Central memory CD8-positive, alpha-beta T cell (primary cell): Measurements from ENCODE around the gene ABL1.

ENCODE experiments used
- ATAC-seq: fragments of 150-1000 bp; cut with Tn5 transposase; replicated peaks from 2 replicates; pipeline ENCODE4 v1.10.0; 2022; ENCODE audit warnings: mild to moderate bottlenecking, moderate FRiP score, moderate number of reproducible peaks; ENCODE audit not compliant: poor library complexity, severe bottlenecking; ENCODE audit errors: extremely low read depth
- DNase-seq, 2 donors: peaks; one replicate each; pipeline ENCODE4 v3.0.0; 2021; ENCODE audit warnings: low spot score in 2 of 2
- H3K27ac Mint-ChIP-seq: one replicate; pipeline ENCODE4 v1.8.0; 2022; ENCODE audit warnings: low read depth, mild to moderate bottlenecking, moderate library complexity, mixed read lengths
- H3K27me3 Mint-ChIP-seq: one replicate; pipeline ENCODE4 v1.8.0; 2022; ENCODE audit warnings: mixed read lengths
- H3K36me3 Mint-ChIP-seq: one replicate; pipeline ENCODE4 v1.8.0; 2022; ENCODE audit warnings: mild to moderate bottlenecking, moderate library complexity, mixed read lengths; ENCODE audit not compliant: insufficient read depth
- H3K4me1 Mint-ChIP-seq: one replicate; pipeline ENCODE4 v1.8.0; 2022; ENCODE audit warnings: mixed read lengths
- H3K4me3 Mint-ChIP-seq: one replicate; pipeline ENCODE4 v1.8.0; 2022; ENCODE audit warnings: mild to moderate bottlenecking, moderate library complexity, mixed read lengths
- H3K9me3 Mint-ChIP-seq: one replicate; pipeline ENCODE4 v1.8.0; 2022; ENCODE audit warnings: mixed read lengths

The ABL1 gene

GRCh38 chr9:130806327-130806716, 28.7 kb upstream of the ABL1 start:
- no peak overlapping the region for H3K4me3 Mint-ChIP-seq
- no peaks in the 10 kb centered on the region for H3K27me3 Mint-ChIP-seq
- peaks cover 22% of the 10 kb centered on the region for H3K4me1 Mint-ChIP-seq
- ATAC-seq = peak; percentile 46
- no peaks in the 10 kb centered on the region for H3K9me3 Mint-ChIP-seq
- H3K27ac Mint-ChIP-seq = no peak overlapping the region
- no peaks in the 10 kb centered on the region for H3K36me3 Mint-ChIP-seq
- DNase-seq = no peak

- Mint-ChIP-seq H3K27ac (no peak overlapping the region), H3K9me3 (no peaks in the 10 kb centered on the region), H3K4me3 (no peak overlapping the region), H3K27me3 (no peaks in the 10 kb centered on the region), H3K36me3 (no peaks in the 10 kb centered on the region), H3K4me1 (peaks cover 21% of the 10 kb centered on the region)
- DNase-seq = no peak
- ATAC-seq = no peak
These were observed 24.4 kb upstream of the ABL1 start for GRCh38 chr9:130810609-130811136.

- no peak overlapping the region for H3K4me3 Mint-ChIP-seq
- DNase-seq = no peak
- H3K27me3 Mint-ChIP-seq = no peaks in the 10 kb centered on the region
- H3K4me1 Mint-ChIP-seq = peaks cover 11% of the 10 kb centered on the region
- no peaks in the 10 kb centered on the region for H3K36me3 Mint-ChIP-seq
- H3K27ac Mint-ChIP-seq = no peak overlapping the region
- H3K9me3 Mint-ChIP-seq = peaks cover 11% of the 10 kb centered on the region
- ATAC-seq = no peak
These were observed 19.7 kb upstream of the ABL1 start for GRCh38 chr9:130815242-130815808.

GRCh38 chr9:130817914-130818313, 17.1 kb upstream of the ABL1 start:
- H3K4me1 Mint-ChIP-seq = peaks cover 16% of the 10 kb centered on the region
- ATAC-seq = no peak
- no peaks in the 10 kb centered on the region for H3K36me3 Mint-ChIP-seq
- H3K27me3 Mint-ChIP-seq = no peaks in the 10 kb centered on the region
- H3K4me3 Mint-ChIP-seq = no peak overlapping the region
- no peak overlapping the region for H3K27ac Mint-ChIP-seq
- H3K9me3 Mint-ChIP-seq = peaks cover 11% of the 10 kb centered on the region
- DNase-seq = no peak

- H3K4me3 Mint-ChIP-seq = no peak overlapping the region
- no peak for ATAC-seq
- no peak overlapping the region for H3K27ac Mint-ChIP-seq
- H3K36me3 Mint-ChIP-seq = no peaks in the 10 kb centered on the region
- H3K27me3 Mint-ChIP-seq = no peaks in the 10 kb centered on the region
- peaks cover 16% of the 10 kb centered on the region for H3K4me1 Mint-ChIP-seq
- H3K9me3 Mint-ChIP-seq = peaks cover 11% of the 10 kb centered on the region
- no peak for DNase-seq
These were observed 14.8 kb upstream of the ABL1 start for GRCh38 chr9:130820135-130820738.

DNA sequence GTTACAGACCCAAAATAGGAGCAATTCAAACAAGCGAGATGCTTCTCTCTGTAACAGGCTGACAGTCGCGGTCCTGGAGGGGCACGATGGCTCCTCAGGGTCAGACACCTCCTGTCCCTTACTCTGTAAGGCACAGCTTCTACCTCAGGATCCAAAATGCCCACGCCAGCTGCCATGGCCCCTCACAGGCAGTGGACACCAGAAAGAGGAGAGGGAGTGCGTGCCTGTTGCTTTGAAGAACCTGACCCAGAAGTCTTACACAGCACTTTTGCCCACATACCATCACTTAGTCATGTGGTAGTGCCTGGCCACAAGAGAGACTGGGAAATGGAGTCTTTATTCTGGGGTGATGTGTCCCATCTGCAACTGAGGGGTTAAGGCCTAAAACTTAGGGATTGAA, 11.6 kb upstream of the ABL1 start:
- H3K4me3 Mint-ChIP-seq = no peak overlapping the region
- peaks cover 3% of the 10 kb centered on the region for H3K9me3 Mint-ChIP-seq
- ATAC-seq (no peak), DNase-seq (no peak)
- H3K4me1 Mint-ChIP-seq = peaks cover 18% of the 10 kb centered on the region
- no peaks in the 10 kb centered on the region for H3K36me3 Mint-ChIP-seq
- H3K27me3 Mint-ChIP-seq = no peaks in the 10 kb centered on the region
- no peak overlapping the region for H3K27ac Mint-ChIP-seq

GRCh38 chr9:130824079-130824478, 11.0 kb upstream of the ABL1 start:
- Mint-ChIP-seq H3K4me1 (peaks cover 18% of the 10 kb centered on the region), H3K27me3 (no peaks in the 10 kb centered on the region), H3K27ac (peak overlapping the region; percentile 29), H3K4me3 (no peak overlapping the region), H3K36me3 (peaks cover 3% of the 10 kb centered on the region), H3K9me3 (peaks cover 8% of the 10 kb centered on the region)
- DNase-seq = no peak
- ATAC-seq = no peak

DNA sequence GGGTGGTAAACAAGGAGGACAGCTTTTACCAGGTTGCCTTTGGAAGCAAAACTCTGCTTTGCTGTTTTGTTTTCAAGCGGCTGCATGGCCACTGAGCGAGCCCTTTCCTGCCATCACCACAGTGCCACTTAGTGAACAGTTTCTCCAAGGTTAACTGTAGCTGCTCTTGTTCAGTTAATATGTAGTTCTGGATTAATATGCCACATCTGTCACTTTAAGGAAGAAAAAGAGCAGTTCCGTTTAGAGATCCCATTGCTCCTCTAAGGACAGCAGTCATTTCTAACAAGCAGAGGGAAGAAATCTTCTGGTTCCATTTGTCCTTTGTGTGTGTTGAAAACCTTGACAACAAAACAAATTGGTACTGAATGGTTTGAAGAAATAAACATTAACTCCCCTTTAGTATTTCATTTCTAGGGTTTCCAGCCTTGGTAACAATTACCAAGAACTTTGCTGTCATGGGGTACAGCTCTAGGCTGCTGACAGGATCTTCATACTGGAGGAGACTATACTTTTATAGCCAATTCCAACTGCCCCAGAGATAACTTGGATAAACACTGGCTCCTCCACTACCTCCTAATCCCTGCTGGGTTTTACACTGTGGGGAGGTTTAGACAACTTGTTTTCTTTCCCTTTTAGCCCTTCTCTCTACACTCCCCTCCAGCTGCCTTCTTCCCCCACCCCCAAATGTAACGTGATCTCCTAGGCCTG, 10.3 kb upstream of the ABL1 start:
- H3K27ac Mint-ChIP-seq = peak overlapping the region; percentile 79

DNA sequence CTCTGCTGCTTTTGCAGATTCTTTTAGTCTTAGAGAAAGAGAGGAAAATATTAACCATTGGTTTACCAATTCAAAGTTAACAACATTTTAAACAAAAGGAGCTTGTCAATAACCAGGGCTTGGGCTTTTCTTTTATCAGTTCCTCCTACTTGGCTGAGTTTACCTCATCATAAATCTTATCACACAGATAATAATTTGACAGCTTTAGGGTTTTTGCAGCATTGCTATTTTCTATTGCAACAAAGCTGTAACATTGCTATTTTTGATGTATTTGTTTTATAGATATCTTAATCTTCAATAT, 9.8 kb upstream of the ABL1 start:
- Mint-ChIP-seq H3K27ac (peak overlapping the region; percentile 79), H3K9me3 (peaks cover 8% of the 10 kb centered on the region), H3K4me3 (no peak overlapping the region), H3K27me3 (no peaks in the 10 kb centered on the region), H3K36me3 (peaks cover 3% of the 10 kb centered on the region), H3K4me1 (peaks cover 18% of the 10 kb centered on the region)
- no peak for ATAC-seq
- no peak for DNase-seq

More for the DNA sequence above, 10.3 kb upstream of the ABL1 start:
- ATAC-seq (no peak), DNase-seq (no peak)
- H3K27me3 Mint-ChIP-seq = no peaks in the 10 kb centered on the region
- peaks cover 3% of the 10 kb centered on the region for H3K36me3 Mint-ChIP-seq
- peaks cover 18% of the 10 kb centered on the region for H3K4me1 Mint-ChIP-seq
- no peak overlapping the region for H3K4me3 Mint-ChIP-seq
- peaks cover 8% of the 10 kb centered on the region for H3K9me3 Mint-ChIP-seq

DNA sequence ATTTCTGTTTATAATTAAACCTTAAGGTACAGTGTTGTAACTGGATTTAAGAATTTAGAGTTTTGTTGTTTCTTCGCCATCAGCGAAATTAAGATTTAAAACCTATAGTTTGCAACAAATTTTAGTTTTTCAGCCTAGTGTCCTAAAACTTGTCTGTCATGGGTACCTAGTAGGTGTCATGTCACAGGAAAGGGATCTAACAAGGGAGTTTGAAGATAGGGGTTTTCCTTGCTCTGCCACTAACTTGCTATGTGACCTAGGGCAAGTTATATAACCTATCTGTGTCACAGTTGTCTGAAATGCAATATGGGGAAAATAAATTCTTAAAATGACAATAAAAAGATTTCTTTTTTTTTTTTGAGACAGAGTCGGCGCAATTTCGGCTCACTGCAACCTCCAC, 9.2 kb upstream of the ABL1 start:
- no peak for DNase-seq
- no peaks in the 10 kb centered on the region for H3K27me3 Mint-ChIP-seq
- peaks cover 3% of the 10 kb centered on the region for H3K36me3 Mint-ChIP-seq
- H3K4me3 Mint-ChIP-seq = no peak overlapping the region
- H3K27ac Mint-ChIP-seq = no peak overlapping the region
- peaks cover 8% of the 10 kb centered on the region for H3K9me3 Mint-ChIP-seq
- H3K4me1 Mint-ChIP-seq = peaks cover 18% of the 10 kb centered on the region
- ATAC-seq = no peak

- H3K4me3 Mint-ChIP-seq = no peak overlapping the region
- peaks cover 8% of the 10 kb centered on the region for H3K9me3 Mint-ChIP-seq
- ATAC-seq (no peak), DNase-seq (no peak)
- peaks cover 6% of the 10 kb centered on the region for H3K36me3 Mint-ChIP-seq
- H3K27me3 Mint-ChIP-seq = no peaks in the 10 kb centered on the region
- H3K4me1 Mint-ChIP-seq = peaks cover 26% of the 10 kb centered on the region
- no peak overlapping the region for H3K27ac Mint-ChIP-seq
These were observed 5.3 kb upstream of the ABL1 start for GRCh38 chr9:130829762-130830161.

DNA sequence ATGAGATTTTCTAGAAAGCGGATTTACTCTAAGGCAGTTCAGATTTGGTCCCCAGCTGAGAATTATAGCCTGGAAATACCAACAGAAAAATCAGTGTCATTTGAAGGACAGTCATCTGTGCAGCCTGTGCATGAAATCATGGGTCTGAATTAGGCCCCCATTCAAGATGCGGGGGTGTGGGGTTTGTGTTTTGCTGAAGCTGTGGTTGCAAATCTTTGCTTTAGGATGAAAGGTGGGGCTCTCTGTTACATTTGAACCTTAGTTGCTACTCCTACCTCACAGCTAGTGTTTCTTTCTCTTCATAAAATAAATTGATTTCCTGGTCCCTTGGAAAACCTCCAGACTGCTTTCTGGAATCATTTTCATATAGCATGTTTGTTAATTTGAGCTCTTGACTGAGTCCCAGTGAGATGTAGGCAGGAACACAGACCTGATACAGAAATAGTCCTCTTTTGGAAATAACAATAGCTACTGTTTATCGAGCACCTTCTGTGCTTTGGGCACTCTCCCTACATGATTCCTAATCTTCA, 4.8 kb upstream of the ABL1 start:
- H3K36me3 Mint-ChIP-seq = peaks cover 8% of the 10 kb centered on the region
- no peak overlapping the region for H3K4me3 Mint-ChIP-seq
- peaks cover 25% of the 10 kb centered on the region for H3K4me1 Mint-ChIP-seq
- peaks cover 8% of the 10 kb centered on the region for H3K9me3 Mint-ChIP-seq
- no peak overlapping the region for H3K27ac Mint-ChIP-seq
- ATAC-seq = no peak
- no peak for DNase-seq
- no peaks in the 10 kb centered on the region for H3K27me3 Mint-ChIP-seq

GRCh38 chr9:130831077-130831476, 4.0 kb upstream of the ABL1 start:
- no peak overlapping the region for H3K4me3 Mint-ChIP-seq
- H3K36me3 Mint-ChIP-seq = peaks cover 14% of the 10 kb centered on the region
- peaks cover 31% of the 10 kb centered on the region for H3K4me1 Mint-ChIP-seq
- DNase-seq = no peak
- H3K9me3 Mint-ChIP-seq = peaks cover 8% of the 10 kb centered on the region
- peak overlapping the region; percentile 78 for H3K27ac Mint-ChIP-seq
- no peaks in the 10 kb centered on the region for H3K27me3 Mint-ChIP-seq
- ATAC-seq = no peak
